ENCODE data around the gene TMEM120B.
"Not testable (repeated sequence)": the region's sequence is repeated elsewhere in the genome, so short reads cannot be mapped to it uniquely, and the experiment has no call there.

Gene TMEM120B

GRCh38 chr12:121775501-121775900 lies 62.9 kb downstream of the TMEM120B start:
- no peak for DNase-seq (ENCODE audit: low read depth in 2 of 2)

DNA sequence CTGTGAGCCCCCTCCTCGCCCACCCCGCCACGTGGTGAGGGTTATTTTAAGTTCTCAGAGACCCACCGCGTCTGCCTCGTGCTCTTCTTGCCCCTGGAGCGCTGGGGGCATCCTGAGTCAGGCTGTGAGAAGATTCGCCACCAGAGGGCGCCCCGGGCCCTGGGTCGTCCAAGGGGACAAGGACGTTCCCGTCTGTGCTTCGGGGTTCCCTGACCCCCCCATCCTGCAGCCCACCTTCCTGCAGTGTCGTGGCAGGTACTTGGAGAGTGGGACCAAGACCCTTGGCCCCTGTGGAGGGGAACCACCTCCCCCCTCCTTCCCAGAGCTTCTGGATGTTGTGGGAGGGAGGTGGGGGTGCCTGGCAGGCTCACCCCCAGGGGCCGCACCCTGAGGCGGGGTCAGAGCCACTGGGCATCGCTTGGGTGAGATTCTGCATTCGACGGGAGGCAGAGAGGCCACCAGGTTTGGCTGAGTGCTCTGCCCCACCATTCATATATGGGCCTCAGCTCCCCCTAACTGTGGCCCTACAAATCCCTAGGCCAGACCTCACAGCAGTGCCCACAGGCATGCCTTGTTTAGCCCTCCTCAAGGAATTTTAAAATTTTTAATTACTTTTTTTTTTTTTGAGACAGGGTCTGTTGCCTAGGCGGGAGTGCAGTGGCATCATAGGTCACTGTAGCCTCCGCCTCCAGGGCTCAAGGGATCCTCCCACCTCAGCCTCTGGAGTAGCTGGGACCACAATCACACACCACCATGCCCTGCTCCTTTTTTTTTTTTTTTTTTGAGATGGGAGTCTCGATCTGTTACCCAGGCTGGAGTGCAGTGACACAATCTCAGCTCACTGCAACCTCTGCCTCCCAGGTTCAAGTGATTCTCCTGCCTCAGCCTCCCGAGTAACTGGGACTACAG lies 63.9 kb downstream of the TMEM120B start:
- DNase-seq (ENCODE audit: low read depth in 2 of 2), result peak; percentile 77

DNA sequence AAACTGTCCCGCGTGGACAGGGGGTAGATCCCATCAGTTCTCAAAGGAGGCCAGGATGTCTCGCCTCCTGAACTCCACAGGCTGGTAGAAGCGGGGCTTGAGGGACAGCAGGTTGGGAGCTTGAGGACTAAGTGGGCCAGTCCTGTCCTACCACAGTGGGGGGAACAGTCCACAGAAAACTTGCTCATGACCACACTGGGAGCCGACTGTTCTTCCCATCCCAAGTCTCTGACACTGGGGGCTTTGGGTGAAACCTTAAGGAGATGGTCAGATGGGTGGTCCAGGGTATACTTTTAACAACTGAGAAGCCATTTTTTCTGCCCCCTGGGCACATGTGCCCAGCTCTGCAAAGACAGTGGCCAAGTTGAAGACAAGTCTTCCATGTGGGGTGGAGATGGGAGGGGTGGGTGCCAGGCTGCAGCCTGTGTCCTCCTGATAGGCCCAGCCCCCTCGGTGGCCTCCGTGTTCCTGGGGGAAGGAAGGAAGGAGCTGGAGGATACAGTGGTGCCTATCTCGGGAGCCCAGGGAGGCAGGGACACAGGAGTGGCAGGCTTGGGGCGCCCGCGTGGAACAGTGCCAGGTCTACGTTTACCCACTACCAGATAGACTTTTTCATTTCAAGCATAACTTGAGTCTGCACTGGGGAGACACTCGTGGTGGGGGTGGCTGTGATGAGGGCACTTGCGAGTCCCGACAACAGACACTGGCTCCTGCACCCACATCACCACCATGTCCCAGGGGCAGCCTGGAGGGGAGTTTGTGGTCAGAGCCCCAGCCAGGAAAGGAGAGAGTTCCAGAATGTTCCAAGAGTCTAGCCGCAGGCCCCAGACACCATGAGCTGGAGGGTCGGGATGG lies 66.2 kb downstream of the TMEM120B start:
- DNase-seq (ENCODE audit: low read depth in 2 of 2), result no peak

DNA sequence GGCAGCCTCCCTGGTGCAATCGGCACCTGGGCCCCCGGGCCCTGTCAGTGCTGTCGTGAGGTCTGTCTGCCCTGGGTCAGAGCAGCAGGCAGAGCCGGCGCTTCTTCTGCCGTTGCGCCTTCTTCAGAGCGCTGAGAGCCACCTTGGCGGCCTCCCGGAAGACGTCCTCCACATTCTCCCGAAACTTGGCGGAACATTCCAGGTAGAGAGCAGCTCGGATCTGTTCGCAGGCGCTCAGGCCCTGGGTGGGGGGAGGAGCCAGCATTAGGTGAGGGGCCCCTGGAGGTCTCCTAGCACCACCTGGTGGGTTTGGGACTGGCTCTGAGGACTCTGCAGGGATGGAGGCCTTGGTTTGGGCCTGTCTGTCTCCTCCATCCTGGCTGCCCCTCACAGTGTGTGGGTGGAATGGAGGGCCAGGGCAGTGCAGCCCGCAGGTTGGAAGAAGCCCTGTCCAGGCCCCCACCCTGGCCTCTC lies 66.9 kb downstream of the TMEM120B start:
- no peak for DNase-seq (ENCODE audit: low read depth in 2 of 2)

DNA sequence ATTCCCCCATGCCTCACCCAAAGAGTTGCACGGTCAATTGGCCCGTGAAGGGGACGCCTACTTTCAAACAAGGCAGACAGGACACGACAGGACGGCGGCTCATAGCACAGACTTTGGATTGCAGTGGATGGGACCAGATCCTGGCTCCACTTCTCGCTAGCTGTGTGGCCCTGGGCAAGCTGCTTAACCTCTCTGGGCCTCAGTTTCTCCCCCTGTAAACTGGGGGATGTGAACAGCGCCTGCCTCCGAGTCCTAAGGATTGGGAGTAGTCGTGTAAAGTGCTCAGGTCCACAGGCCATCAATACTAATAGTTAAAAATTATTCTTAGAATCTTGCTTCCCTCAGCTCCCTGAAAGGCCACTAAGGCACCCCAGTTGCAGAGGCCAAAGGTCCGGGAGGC lies 67.9 kb downstream of the TMEM120B start:
- DNase-seq (ENCODE audit: low read depth in 2 of 2), result no peak

DNA sequence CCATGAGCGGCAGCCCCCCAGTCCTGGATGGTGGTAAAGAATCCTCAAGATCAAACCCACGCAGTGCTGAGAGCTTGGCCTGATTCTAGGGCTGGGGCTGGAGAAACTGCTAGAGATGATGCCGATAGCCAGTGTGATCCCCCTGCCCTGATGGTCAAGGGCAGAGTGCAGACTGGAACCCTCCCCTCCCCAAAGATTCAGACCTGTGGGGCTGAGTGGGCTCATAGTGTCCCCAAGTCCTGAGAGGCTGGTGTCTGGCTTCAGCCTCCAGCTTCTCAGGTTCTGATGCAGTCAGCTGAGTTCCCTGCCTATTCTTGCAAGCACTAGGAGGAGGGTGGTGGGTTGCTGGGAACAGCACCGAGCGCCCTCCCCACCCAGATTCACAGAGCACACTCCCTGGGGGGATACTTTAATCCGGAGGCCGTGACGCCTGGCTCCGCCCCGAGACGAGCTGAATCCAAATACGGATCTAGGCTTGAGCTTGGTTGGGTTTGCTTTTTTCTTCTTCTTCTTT lies 69.0 kb downstream of the TMEM120B start:
- DNase-seq (ENCODE audit: low read depth in 2 of 2), result no peak

- no peak for DNase-seq (ENCODE audit: low read depth in 2 of 2)
Measured at GRCh38 chr12:121781998-121782979, 69.7 kb downstream of the TMEM120B start.

- DNase-seq (ENCODE audit: low read depth in 2 of 2), result no peak
Measured at GRCh38 chr12:121783766-121784165, 71.2 kb downstream of the TMEM120B start.

- DNase-seq (ENCODE audit: low read depth in 2 of 2), result no peak
Measured at GRCh38 chr12:121784460-121784859, 71.9 kb downstream of the TMEM120B start.

DNA sequence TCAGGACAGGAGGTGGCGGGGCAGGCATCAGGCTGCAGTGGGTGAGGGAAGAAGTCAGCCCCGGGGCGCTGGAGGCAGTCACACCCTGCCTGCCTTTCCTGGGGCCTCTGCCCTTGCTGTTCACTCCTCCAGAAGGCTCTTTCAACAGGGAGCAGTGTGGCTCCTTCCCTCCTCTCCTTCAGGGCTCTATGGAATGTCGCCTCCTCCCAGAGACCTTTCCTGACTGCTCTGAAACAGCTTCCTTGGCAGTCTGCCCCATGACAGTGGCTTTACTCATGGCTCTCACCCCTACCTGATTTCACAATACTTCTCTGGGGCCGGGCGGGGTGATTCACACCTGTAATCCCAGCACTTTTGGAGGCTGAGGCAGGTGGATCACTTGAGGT lies 73.9 kb downstream of the TMEM120B start:
- DNase-seq (ENCODE audit: low read depth in 2 of 2), result no peak

GRCh38 chr12:121787063-121788025 lies 74.8 kb downstream of the TMEM120B start:
- no peak for DNase-seq (ENCODE audit: low read depth in 2 of 2)

DNA sequence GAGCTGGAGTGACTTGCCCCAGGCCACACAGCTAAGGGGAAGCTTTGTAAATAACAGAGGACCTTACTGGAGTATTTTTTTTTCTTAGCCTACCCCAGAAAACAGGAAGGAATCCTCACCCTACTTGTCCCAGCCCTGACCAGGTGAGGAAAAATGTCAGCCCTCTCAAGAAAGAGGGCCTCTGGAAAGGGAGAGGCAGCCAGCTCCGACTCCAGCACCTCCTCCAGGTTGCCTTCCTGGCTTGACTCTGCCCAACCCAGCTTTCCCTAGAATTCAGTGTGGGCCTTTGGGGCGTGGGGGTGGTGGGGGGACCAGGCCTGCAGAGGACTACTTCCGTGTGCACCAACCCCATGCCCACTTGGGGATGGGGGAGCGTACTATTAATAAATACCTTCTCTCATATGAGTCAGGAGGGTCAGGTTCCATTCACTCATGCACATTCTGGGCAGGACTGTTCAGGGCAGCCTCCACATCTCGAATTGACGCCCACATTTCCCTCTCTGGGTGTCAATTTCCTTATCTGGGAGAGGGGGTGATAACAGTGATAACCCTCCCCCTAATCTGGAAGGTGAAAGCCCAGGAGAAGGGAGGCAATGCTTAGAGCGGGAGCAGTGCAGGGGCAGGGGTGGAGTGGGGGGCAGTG lies 75.7 kb downstream of the TMEM120B start:
- DNase-seq (ENCODE audit: low read depth in 2 of 2), result no peak

DNA sequence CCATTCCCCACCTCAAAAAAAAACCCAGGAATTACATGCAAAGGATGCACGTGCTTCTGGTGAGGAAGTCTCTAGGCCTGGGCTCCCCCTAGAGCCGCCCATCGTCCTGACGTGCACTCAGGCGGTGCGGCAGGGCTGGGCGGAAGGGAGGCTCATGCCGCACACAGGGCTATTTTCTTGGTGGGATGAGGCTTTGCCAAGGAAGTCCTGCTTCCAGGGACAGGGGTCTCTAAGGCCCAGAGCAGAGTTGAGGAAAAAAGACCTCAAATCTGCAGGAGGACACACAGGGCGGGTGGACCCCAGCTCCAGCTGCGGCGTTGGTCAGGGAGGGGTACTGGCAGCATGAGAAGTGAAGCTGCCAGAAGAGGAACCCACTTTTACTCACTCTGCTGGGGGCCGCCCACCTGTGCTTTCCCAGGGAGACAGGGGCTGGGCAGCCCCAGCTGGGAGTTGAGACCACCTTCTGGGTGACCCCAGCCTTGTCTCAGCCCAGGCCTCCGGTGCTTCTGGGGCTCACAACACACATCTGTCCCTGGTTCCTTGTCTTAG lies 76.8 kb downstream of the TMEM120B start:
- DNase-seq (ENCODE audit: low read depth in 2 of 2), result no peak

DNA sequence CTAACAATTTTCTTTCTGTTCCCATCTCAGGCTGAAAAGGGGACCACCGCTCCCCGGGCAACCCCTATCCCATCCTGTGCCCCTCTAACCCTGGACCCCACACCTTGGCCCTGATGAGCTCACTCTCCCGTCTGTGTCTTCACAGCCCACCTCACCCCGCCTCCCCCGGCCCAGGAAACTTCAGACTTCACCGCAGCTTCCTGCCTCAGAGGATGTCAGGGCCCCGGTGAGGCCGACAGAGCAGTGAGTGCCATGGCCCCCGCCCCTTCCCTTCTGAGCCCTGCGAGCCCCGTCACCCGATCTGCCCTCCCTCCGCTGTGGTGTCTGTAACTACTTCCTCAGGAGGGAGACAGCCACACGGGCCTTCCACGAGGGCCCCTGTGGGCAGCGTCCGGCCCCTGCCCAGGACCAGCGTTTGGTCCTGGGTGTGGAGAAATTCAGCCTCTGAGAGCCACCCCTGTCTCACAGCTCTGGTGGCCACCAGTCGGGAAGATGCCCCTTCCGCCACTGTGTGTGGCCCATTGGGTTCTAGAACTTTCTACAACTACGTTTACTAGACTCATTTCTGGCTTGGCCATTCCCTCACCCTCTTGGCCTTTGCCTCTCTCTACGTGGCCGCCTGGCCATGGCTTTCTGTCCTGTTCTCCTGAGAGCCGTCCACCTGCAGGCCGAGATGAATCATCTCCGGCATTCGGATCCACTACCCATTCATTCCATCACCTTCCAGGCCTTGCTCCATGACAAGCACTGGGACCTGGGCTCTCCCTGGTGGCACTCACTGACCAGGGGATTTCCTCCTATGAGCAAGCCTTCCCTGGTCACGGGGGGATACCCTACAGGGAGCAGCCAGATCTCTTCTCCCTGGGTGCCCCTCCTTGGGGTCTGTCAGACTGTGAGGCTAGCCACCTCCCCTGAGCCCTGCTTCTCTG lies 77.5 kb downstream of the TMEM120B start:
- DNase-seq (ENCODE audit: low read depth in 2 of 2), result peak; percentile 93 to 96

GRCh38 chr12:121790785-121791184 lies 78.2 kb downstream of the TMEM120B start:
- DNase-seq (ENCODE audit: low read depth in 2 of 2), result not testable (repeated sequence)

DNA sequence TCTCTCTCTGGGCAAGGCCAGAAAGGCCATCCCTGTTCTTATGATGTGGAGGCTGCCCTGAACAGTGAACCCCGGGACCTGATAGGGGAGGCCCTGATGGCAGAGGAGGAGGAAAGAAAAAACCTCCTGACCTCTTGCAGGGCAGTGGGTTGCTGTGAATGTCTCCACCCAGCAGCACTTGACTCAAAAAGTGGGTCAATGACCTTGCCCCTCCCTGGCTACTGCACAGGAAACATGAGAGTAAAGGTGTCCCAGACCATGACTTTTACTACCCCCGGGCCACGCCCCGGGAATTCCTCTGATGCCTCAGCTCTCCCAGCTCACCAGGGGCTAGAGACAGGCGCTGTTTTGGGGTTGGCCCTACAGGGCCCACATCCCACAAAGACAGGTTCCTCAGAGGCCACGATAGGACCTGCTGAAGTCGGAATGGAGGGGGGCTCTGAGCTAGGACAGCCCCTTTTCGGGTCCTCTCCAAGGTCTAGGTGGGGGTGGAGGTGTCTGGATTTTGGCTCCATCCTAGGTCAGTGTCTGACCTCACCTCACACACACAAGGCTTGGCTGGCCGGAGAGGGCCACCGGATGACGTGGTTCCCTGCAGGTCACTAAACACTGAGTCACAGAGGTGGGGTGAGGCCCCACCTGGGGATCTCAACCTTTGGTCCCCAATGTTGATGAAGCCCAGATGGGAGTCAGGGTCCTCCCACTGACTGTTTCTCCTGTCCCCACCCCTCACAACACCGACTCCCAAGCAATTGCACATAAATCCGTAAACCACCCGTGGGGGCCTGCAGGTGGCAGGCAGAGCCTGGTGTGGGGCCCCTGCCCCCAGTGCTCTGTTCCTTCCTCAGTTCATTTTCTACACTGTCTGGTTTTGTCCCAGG lies 79.4 kb downstream of the TMEM120B start:
- no peak for DNase-seq (ENCODE audit: low read depth in 2 of 2)

Data from stimulated activated CD8-positive, alpha-beta memory T cell treated with anti-CD3 and anti-CD28 coated beads, Interleukin-7, amount 100 ng/mL, for 4 hours (primary cell).